Nephron (organoid): ENCODE measurements around the gene SPTAN1.
A peak's percentile ranks its signal among the peaks of the same experiment; 100 is the strongest.

Experiments used
- H3K27ac Mint-ChIP-seq, 3 experiments: 2 replicates each; pipeline ENCODE4 v1.8.0; 2020; ENCODE audit warnings: mixed read lengths in 3 of 3, mild to moderate bottlenecking in 2 of 3, moderate library complexity in 1 of 3
- H3K27me3 Mint-ChIP-seq: 2 replicates; pipeline ENCODE4 v1.8.0; 2021; ENCODE audit warnings: low read depth, mild to moderate bottlenecking, moderate library complexity, mixed read lengths
- H3K36me3 Mint-ChIP-seq: 2 replicates; pipeline ENCODE4 v1.8.0; 2020; ENCODE audit warnings: low read depth, mixed read lengths
- H3K4me1 Mint-ChIP-seq: 2 replicates; pipeline ENCODE4 v1.8.0; 2020; ENCODE audit warnings: mixed read lengths
- H3K4me3 Mint-ChIP-seq, 3 experiments: 2 replicates each; pipeline ENCODE4 v1.8.0; 2020; ENCODE audit warnings: mild to moderate bottlenecking in 3 of 3, mixed read lengths in 3 of 3, moderate library complexity in 2 of 3
- H3K9me3 Mint-ChIP-seq: 2 replicates; pipeline ENCODE4 v1.8.0; 2020; ENCODE audit warnings: mixed read lengths
- TF ChIP-seq, protein P1 (sequence below), 3 experiments: fragments of 200-600 bp; sonication (generic); IDR thresholded peaks; one replicate each; pipeline ENCODE4 v1.5.0; 2021; ENCODE audit warnings: antibody characterized with exemption in 3 of 3; ENCODE audit not compliant: unreplicated experiment in 3 of 3

Gene SPTAN1

DNA sequence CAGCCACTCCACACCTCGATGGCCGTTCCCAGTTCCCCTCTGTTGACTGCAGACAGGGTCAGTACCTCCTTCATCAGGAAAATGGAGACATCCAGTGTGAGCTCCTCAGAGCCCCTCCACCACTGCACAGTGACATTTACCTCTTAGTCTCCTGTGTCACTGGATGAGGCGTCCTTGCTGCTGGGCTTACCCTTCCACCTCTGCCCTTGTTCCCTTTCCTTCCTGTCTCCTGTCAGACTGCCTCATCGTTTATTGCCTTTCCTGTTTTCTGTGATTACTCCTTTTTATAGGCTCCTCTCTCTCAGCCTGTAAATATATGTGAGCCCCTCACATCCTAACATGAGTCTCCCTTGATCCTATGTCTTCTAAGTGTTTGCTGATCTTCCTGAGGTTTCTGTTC lies 23.2 kb upstream of the SPTAN1 start:
- Mint-ChIP-seq H3K4me3 (no peak overlapping the region), H3K36me3 (peaks cover 55% of the 10 kb centered on the region), H3K9me3 (no peaks in the 10 kb centered on the region)

DNA sequence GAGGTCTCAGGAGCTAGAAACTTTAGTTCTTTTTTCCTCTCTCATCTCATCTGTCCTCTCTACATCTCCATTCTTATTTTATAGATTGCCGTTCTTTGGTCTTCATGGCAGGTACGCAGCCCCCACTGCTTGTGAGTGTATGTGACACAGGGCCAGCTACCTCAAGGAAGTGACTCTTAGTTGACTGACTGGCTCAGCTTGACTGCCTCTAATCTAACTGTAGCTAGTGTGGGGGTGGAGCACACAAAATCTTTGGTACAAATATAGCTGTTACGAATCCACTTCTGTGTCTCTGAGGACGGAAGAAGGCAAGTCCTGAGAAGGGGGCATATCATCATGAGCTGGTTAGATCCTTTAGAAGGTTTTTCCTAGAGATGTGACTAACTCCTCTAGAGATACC lies 19.8 kb upstream of the SPTAN1 start:
- H3K9me3 Mint-ChIP-seq = no peaks in the 10 kb centered on the region
- H3K27ac Mint-ChIP-seq = no peak overlapping the region
- TF ChIP-seq, protein P1, sequence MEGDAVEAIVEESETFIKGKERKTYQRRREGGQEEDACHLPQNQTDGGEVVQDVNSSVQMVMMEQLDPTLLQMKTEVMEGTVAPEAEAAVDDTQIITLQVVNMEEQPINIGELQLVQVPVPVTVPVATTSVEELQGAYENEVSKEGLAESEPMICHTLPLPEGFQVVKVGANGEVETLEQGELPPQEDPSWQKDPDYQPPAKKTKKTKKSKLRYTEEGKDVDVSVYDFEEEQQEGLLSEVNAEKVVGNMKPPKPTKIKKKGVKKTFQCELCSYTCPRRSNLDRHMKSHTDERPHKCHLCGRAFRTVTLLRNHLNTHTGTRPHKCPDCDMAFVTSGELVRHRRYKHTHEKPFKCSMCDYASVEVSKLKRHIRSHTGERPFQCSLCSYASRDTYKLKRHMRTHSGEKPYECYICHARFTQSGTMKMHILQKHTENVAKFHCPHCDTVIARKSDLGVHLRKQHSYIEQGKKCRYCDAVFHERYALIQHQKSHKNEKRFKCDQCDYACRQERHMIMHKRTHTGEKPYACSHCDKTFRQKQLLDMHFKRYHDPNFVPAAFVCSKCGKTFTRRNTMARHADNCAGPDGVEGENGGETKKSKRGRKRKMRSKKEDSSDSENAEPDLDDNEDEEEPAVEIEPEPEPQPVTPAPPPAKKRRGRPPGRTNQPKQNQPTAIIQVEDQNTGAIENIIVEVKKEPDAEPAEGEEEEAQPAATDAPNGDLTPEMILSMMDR (IDR thresholded peaks at IDR 0.05; ENCODE audit: unreplicated experiment in 3 of 3) = no peak
- no peak overlapping the region for H3K4me3 Mint-ChIP-seq
- peaks cover 48% of the 10 kb centered on the region for H3K36me3 Mint-ChIP-seq
- no peaks in the 10 kb centered on the region for H3K27me3 Mint-ChIP-seq
- no peaks in the 10 kb centered on the region for H3K4me1 Mint-ChIP-seq

More for the DNA sequence above, 23.2 kb upstream of the SPTAN1 start:
- H3K27me3 Mint-ChIP-seq = no peaks in the 10 kb centered on the region
- H3K27ac Mint-ChIP-seq = no peak overlapping the region
- TF ChIP-seq, protein P1 (IDR thresholded peaks at IDR 0.05; ENCODE audit: unreplicated experiment in 3 of 3) = no peak
- H3K4me1 Mint-ChIP-seq = no peaks in the 10 kb centered on the region

DNA sequence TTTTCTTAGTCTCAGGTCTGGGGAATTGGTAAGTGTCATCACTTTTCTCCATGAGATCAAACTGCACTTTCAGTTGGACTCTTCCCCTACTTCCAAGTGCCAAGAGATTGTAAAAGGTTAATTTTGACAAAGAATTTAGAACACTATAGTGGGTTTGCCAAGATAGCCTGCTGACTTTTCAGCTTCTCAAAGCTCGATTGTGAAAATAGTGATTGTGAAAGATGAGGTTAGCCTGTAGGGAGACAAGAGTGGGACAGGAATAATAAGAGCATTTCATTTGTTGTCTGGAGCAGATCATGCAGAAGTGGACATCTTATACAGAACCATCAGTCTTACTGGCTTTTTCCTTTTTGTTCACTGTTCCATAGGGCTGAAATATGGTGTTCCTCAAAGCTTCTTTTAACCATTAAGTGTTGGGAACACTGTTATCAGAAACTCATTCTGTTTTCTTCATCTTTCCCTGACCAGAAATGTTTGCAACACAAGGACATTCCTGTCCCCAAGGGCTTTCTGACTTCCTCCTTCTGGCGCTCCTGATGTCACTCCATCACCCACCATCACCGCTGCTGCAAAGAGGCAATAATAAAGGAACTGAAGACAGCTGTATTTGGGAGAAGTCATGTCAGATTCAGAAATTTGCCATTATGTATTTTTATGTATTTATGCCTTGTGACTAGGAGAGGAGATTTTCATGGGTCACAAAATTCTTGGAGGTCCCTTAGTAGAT lies 11.6 kb upstream of the SPTAN1 start:
- Mint-ChIP-seq H3K27me3 (no peaks in the 10 kb centered on the region), H3K4me3 (no peak overlapping the region), H3K36me3 (peaks cover 58% of the 10 kb centered on the region), H3K4me1 (no peaks in the 10 kb centered on the region), H3K27ac (no peak overlapping the region), H3K9me3 (no peaks in the 10 kb centered on the region)
- TF ChIP-seq, protein P1 (IDR thresholded peaks at IDR 0.05; ENCODE audit: unreplicated experiment in 3 of 3) = no peak

DNA sequence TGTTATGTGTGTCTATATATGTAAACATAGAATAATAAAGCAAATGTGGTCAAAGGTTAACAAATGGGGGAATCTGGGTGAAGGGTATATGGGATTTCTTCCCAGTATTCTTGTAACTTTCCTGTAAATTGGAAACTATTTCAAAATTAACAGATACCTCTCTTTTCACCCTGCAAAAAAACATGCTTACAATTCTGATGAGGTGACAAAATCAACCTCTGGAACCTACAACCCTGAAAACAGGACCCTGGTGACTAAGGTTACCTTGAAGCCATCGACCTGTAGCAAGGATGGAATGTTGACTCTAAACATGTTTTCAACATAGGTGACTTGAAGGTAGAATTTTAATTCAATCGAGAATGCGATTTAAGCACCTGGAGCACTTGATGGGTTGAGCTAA lies 5.9 kb upstream of the SPTAN1 start:
- H3K4me3 Mint-ChIP-seq = no peak overlapping the region
- H3K4me1 Mint-ChIP-seq = peaks cover 30% of the 10 kb centered on the region
- no peaks in the 10 kb centered on the region for H3K27me3 Mint-ChIP-seq
- TF ChIP-seq, protein P1 (IDR thresholded peaks at IDR 0.05; ENCODE audit: unreplicated experiment in 3 of 3) = no peak
- H3K27ac Mint-ChIP-seq = no peak overlapping the region
- peaks cover 15% of the 10 kb centered on the region for H3K36me3 Mint-ChIP-seq
- H3K9me3 Mint-ChIP-seq = no peaks in the 10 kb centered on the region

DNA sequence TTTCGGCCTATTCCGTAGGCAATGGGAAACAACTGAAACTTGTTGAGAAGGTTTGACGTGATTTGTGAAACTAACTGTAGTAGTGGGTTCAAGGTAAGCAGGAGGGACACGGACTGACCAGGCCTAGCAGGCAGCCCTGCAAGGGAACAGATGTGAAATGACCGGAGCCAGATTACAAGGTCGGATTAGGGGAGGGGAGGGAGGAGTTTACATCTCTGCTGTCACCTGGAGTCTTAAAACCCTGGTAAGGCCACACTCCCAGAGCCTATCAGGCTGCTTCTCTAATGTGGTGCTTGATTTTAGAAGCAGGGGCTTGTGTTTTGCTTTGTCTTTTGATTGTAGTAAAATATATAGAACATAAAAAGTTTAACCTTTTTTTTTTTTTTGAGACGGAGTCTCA lies 3.5 kb upstream of the SPTAN1 start:
- H3K4me1 Mint-ChIP-seq = peaks cover 35% of the 10 kb centered on the region
- H3K27me3 Mint-ChIP-seq = no peaks in the 10 kb centered on the region
- peak overlapping the region in 2 of 3 experiments; percentile 44 to 65 for H3K4me3 Mint-ChIP-seq
- peak overlapping the region; percentile 39 to 71 (median 47) for H3K27ac Mint-ChIP-seq
- no peaks in the 10 kb centered on the region for H3K9me3 Mint-ChIP-seq
- peaks cover 4% of the 10 kb centered on the region for H3K36me3 Mint-ChIP-seq
- TF ChIP-seq, protein P1 (IDR thresholded peaks at IDR 0.05; ENCODE audit: unreplicated experiment in 3 of 3) = no peak

DNA sequence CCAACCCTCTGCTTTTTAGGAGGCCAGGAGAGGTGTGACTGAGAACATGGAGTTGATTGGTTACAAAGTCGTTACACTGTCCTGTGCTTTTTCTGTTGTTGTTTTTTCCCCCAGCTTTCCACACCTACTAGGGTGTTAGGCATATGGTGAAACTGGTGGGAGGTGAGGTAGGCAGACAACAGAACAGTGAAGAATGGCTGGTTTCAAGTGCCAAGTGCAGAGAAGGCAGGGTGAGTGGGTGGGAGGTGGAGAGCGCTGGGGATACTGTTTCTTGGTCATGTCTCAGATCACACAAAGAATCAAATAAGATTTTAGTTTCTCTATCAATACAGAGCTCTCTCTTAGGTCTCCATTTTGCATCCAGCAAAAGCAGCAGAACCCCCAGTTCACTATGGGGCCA lies 2.2 kb upstream of the SPTAN1 start:
- Mint-ChIP-seq H3K27me3 (no peaks in the 10 kb centered on the region), H3K4me1 (peaks cover 35% of the 10 kb centered on the region), H3K9me3 (no peaks in the 10 kb centered on the region), H3K4me3 (peak overlapping the region; percentile 55 to 95 (median 95)), H3K36me3 (no peaks in the 10 kb centered on the region), H3K27ac (peak overlapping the region; percentile 90 to 98 (median 97))
- TF ChIP-seq, protein P1 (IDR thresholded peaks at IDR 0.05; ENCODE audit: unreplicated experiment in 3 of 3) = no peak
